ENCODE results near the gene RAPGEFL1. TPM values are rescaled to one million over a fixed set of nuclear protein-coding genes. Genes with fewer than 3 reads are reported as not detected.
"Not testable (repeated sequence)": the region's sequence is repeated elsewhere in the genome, so short reads cannot be mapped to it uniquely, and the experiment has no call there.

RAPGEFL1 gene
- total and polyA plus RNA-seq, 5 donors from 2014 or later, result 0.79 to 4.5 TPM; not detected in 3

DNA sequence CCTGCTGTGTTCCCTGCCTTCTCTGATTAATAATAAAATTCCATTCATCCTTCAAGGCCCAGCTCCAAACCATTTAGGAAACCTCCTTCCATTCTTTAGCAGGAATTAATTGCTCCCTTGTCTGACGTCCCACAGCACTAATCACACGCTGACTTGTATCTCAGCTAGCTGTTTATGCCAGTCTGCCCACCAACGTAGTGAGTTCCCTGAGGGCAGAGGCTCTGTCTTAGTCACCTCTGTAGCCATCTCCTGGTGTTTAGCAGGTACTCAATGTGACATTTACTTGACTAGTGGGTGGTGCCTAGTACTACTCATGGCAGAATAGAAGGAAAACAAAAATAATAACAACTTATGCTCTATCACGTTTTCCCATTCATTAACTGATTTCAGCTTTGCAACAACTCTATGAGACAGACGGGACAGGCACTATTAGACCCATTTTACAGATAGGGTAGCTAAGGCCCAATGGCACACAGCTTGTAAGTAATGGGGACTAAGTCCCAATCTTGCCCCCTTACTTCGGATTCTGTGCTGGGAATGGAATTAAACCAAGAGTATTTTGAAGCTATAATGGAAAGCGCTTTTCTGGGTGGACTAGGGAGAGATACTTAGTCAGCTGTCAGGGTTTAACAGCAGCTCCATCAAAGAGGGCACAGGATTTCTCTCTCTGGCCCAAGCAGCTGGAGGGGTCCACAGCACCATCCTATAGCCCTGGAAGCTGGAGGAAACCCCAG, 40.9 kb downstream of the RAPGEFL1 start:
- Mint-ChIP-seq H3K4me1 (peaks cover 10 to 35% (median 18%) of the 10 kb centered on the region in 4 donors), H3K27me3 (no peaks in the 10 kb centered on the region), H3K4me3 (peak overlapping the region; percentile 89 to 99 (median 95)), H3K27ac (peak overlapping the region; percentile 98 to 100 (median 99)), H3K36me3 (peaks cover under 1% of the 10 kb centered on the region), H3K9me3 (no peaks in the 10 kb centered on the region)
- no peak for DNase-seq
- H3K4me3 ChIP-seq (ENCODE audit: low read depth, low read length), result peak overlapping the region; percentile 96
- H3K27ac ChIP-seq (ENCODE audit: insufficient read depth, low read length, poor library complexity, severe bottlenecking), result peak overlapping the region; percentile 99
- no peaks in the 10 kb centered on the region for H3K36me3 ChIP-seq (ENCODE audit: control insufficient read depth, insufficient read depth, low read length)
- H3K4me1 ChIP-seq (ENCODE audit: control insufficient read depth, insufficient read depth, low read length, poor library complexity, severe bottlenecking), result peaks cover 25% of the 10 kb centered on the region
- H3K27me3 ChIP-seq (ENCODE audit: control insufficient read depth, insufficient read depth, low read length), result no peaks in the 10 kb centered on the region
- peak in 1 of 2 donors; percentile 29 for ATAC-seq (ENCODE audit: low read depth in 2 of 2)
- no peaks in the 10 kb centered on the region for H3K9me3 ChIP-seq (ENCODE audit: control insufficient read depth in 2 of 2, low read length in 2 of 2)

DNA sequence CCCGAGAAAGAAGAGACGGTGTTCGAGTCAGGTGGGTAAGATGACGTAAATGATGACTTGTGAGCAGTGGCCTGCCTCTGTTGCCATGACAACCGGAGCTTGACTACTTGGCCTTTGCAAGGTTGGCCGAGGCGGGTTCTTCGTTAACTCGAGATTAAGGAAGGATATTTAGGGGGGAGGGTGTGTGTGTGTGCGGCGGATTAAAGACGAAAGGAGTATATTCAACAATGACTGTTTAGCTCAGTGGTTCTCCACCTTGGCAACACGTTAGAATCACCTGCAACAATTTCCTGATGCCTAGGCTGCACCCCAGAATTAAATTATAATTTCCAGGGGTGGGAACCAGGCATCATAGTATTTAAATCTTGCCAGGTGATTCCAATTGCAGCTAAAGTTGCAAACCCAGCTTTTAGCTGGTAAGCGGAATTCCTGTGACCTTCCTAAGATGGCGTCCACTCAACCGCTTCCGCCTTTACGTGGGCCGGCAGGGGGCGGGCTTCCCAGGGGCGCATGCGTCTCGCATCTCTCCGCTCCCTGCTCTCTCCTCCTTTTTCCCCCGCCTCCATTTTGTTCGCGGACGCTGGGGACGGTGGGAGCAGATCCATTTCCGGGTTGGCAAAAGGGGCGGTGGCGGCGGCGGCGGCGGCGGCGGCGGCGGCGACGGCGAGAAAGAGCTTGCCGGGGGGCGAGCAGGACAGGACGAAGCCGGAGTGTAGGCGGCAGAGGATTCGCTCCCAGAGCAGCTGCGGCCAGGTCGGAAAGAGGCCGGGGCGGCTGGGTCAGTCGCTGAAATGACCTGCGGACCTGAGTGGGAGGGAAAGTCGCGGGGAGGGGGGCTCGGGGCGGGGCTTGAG, 41.7 kb downstream of the RAPGEFL1 start, which contains the start of gene WIPF2:
Gene WIPF2 (plus strand): TSS at position 565 of the 854 bp plus-strand sequence. CDS start 37,156 bp downstream, outside the sequence.
- H3K27me3 ChIP-seq (ENCODE audit: control insufficient read depth, insufficient read depth, low read length), result no peaks in the 10 kb centered on the region
- peaks cover 25% of the 10 kb centered on the region for H3K4me1 ChIP-seq (ENCODE audit: control insufficient read depth, insufficient read depth, low read length, poor library complexity, severe bottlenecking)
- no peaks in the 10 kb centered on the region for H3K9me3 ChIP-seq (ENCODE audit: control insufficient read depth in 2 of 2, low read length in 2 of 2)
- peak; percentile 95 to 97 (median 96) for DNase-seq
- Mint-ChIP-seq H3K9me3 (no peaks in the 10 kb centered on the region), H3K36me3 (peaks cover 3% of the 10 kb centered on the region), H3K27me3 (no peaks in the 10 kb centered on the region), H3K4me3 (peak within 1 kb of the TSS; percentile 89 to 99 (median 95)), H3K4me1 (peaks cover 10 to 41% (median 19%) of the 10 kb centered on the region in 4 donors), H3K27ac (peak within 1 kb of the TSS; percentile 98 to 100 (median 99))
- peak within 1 kb of the TSS; percentile 97 for H3K4me3 ChIP-seq (ENCODE audit: low read depth, low read length)
- peak within 1 kb of the TSS; percentile 99 for H3K27ac ChIP-seq (ENCODE audit: insufficient read depth, low read length, poor library complexity, severe bottlenecking)
- H3K36me3 ChIP-seq (ENCODE audit: control insufficient read depth, insufficient read depth, low read length), result no peaks in the 10 kb centered on the region
- peak; percentile 92 to 94 for ATAC-seq (ENCODE audit: low read depth in 2 of 2)

DNA sequence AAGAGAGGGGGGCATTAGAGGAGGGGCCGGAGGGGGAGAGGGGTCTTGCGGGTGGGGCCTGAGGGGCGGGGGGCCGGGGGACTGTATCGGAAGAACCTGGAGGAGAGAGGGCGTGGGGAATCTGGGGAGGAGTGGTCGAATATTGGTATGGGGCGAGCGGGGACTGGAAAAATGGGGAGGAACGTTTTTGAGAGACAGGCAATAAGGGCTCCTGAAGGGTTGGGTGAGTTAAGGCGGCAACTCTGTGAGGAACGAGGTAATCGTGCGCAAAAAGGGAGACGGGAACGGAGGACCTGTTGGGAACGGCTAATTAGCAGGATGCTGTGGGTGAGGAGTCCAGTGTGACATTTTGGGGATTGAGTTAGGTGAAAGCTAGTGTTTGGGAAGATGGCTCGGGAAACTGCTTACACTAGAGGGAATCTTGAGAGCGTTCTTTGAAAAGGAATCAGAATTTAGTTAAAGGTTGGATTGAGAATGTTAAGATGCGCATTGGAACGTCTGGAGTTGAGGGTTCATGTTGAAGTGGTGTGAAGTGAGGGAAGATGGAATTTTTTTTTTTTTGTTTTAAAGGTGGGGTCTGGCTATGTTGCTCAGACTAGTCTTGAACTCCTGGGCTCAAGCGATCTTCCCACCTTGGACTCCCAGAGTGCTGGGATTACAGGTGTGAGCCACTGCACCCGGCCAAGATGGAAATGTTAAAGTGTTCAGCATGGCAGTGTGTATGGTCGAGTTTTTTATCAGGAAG, 42.5 kb downstream of the RAPGEFL1 start:
- Mint-ChIP-seq H3K9me3 (no peaks in the 10 kb centered on the region), H3K4me1 (peaks cover 12 to 46% (median 23%) of the 10 kb centered on the region in 4 donors), H3K27ac (peak overlapping the region; percentile 86 to 98 (median 95)), H3K36me3 (peaks cover 3% of the 10 kb centered on the region), H3K27me3 (no peaks in the 10 kb centered on the region), H3K4me3 (peak overlapping the region; percentile 89 to 99 (median 95))
- Histone ChIP-seq H3K27me3 (ENCODE audit: control insufficient read depth, insufficient read depth, low read length) (no peaks in the 10 kb centered on the region), H3K36me3 (ENCODE audit: control insufficient read depth, insufficient read depth, low read length) (no peaks in the 10 kb centered on the region), H3K4me3 (ENCODE audit: low read depth, low read length) (peak overlapping the region; percentile 97), H3K4me1 (ENCODE audit: control insufficient read depth, insufficient read depth, low read length, poor library complexity, severe bottlenecking) (peaks cover 28% of the 10 kb centered on the region), H3K27ac (ENCODE audit: insufficient read depth, low read length, poor library complexity, severe bottlenecking) (peak overlapping the region; percentile 99), H3K9me3 (ENCODE audit: control insufficient read depth in 2 of 2, low read length in 2 of 2) (no peaks in the 10 kb centered on the region)
- peak; percentile 22 to 39 (median 33) for DNase-seq
- no peak for ATAC-seq (ENCODE audit: low read depth in 2 of 2)

DNA sequence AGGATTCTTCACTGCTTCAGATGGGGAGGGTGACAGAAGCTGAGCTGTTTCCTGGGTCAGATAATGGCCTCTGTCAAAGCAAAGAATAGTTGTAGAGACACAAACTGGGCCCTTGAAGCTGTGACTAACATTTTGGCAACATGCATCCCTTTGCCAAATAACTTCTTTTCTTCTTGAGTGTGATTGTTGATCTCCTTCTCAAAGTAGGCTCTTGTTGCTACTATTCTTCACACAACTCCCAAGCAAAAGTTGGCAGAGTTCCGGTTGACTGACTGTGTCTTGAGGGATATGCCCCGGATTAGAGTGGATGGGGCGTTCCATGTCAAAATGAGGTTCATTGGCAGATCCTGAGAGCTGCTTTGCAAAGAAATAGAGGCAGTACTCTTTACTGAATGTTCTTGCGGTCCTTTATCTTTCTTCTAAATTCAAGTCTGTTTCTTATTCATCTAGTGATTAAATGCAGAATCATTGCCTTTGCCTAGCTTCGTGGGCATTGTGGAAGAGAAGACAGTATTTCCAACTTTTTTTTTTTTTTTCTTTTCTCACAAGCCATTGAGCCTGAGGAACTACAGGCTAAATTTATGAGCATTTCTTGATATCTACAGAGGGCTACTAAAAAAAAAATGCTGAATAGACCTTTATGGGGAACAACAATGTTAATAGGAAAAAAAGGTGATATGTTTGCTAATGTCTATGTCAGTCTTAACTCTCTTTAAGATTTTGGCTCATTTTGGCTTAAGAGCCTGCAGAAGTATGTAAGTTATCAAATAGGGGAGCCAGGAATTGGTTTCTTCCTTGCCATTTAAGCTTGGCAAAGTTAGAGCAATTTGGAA, 47.7 kb downstream of the RAPGEFL1 start:
- ATAC-seq (ENCODE audit: low read depth in 2 of 2), result no peak
- Histone ChIP-seq H3K36me3 (ENCODE audit: control insufficient read depth, insufficient read depth, low read length) (peaks cover 6% of the 10 kb centered on the region), H3K9me3 (ENCODE audit: control insufficient read depth in 2 of 2, low read length in 2 of 2) (no peaks in the 10 kb centered on the region), H3K4me3 (ENCODE audit: low read depth, low read length) (no peak overlapping the region), H3K4me1 (ENCODE audit: control insufficient read depth, insufficient read depth, low read length, poor library complexity, severe bottlenecking) (peaks cover 20% of the 10 kb centered on the region), H3K27me3 (ENCODE audit: control insufficient read depth, insufficient read depth, low read length) (no peaks in the 10 kb centered on the region), H3K27ac (ENCODE audit: insufficient read depth, low read length, poor library complexity, severe bottlenecking) (no peak overlapping the region)
- H3K4me1 Mint-ChIP-seq, result peaks cover 20 to 48% (median 29%) of the 10 kb centered on the region in 4 donors
- H3K36me3 Mint-ChIP-seq, result peaks cover 3% of the 10 kb centered on the region
- no peak for DNase-seq
- peak overlapping the region in 2 of 4 donors; percentile 17 to 74 for H3K4me3 Mint-ChIP-seq
- H3K27me3 Mint-ChIP-seq, result no peaks in the 10 kb centered on the region
- peak overlapping the region; percentile 23 to 92 (median 24) for H3K27ac Mint-ChIP-seq
- H3K9me3 Mint-ChIP-seq, result no peaks in the 10 kb centered on the region

DNA sequence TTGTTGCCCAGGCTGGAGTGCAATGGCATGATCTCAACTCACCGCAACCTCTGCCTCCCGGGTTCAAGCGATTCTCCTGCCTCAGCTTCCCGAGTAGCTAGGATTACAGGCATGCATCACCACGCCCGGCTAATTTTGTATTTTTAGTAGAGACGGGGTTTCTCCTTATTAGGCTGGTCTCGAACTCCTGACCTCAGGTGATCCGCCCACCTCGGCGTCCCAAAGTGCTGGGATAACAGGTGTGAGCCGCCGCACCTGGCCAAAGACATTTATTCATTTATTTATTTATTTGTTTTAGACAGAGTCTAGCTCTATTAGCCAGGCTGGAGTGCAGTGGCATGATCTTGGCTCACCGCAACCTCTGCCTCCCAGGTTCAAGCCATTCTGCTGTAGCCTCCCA, 51.9 kb downstream of the RAPGEFL1 start:
- DNase-seq; H3K9me3 Mint-ChIP-seq; H3K4me1 ChIP-seq (ENCODE audit: control insufficient read depth, insufficient read depth, low read length, poor library complexity, severe bottlenecking); H3K27ac ChIP-seq (ENCODE audit: insufficient read depth, low read length, poor library complexity, severe bottlenecking); ATAC-seq (ENCODE audit: low read depth in 2 of 2); H3K9me3 ChIP-seq (ENCODE audit: control insufficient read depth in 2 of 2, low read length in 2 of 2); H3K4me3 Mint-ChIP-seq; H3K27me3 ChIP-seq (ENCODE audit: control insufficient read depth, insufficient read depth, low read length); H3K4me3 ChIP-seq (ENCODE audit: low read depth, low read length); H3K27me3 Mint-ChIP-seq; H3K27ac Mint-ChIP-seq; H3K36me3 Mint-ChIP-seq: not testable (repeated sequence)
- H3K36me3 ChIP-seq (ENCODE audit: control insufficient read depth, insufficient read depth, low read length), result peaks cover 22% of the 10 kb centered on the region
- H3K4me1 Mint-ChIP-seq, result peaks cover 18 to 41% (median 31%) of the 10 kb centered on the region in 4 donors

DNA sequence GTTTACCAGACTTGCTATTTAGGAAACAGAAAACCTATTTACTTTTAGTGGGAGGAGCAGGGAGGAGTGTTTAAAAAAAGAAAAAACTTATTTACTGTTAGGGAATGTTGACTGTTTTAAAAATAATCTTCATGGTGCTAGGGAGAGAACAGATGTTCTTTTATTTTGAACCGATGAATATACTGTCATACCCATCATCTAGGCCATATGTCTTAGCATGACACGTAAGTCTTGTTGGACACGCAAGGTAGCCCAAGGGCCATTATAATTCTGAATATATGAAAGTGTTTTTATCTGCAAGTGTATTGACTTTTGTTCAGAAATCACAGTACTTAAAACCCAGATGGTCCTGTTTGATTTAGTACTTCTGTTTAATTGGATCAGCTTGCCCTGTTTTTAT, 53.4 kb downstream of the RAPGEFL1 start:
- Mint-ChIP-seq H3K4me1 (peaks cover 8 to 30% (median 20%) of the 10 kb centered on the region in 4 donors), H3K4me3 (peak overlapping the region in 1 of 4 donors; percentile 7), H3K36me3 (peaks cover 19% of the 10 kb centered on the region), H3K9me3 (peaks cover 0 to 2% (median 0%) of the 10 kb centered on the region in 7 donors), H3K27ac (peak overlapping the region in 1 of 3 donors; percentile 51), H3K27me3 (no peaks in the 10 kb centered on the region)
- Histone ChIP-seq H3K4me3 (ENCODE audit: low read depth, low read length) (no peak overlapping the region), H3K27me3 (ENCODE audit: control insufficient read depth, insufficient read depth, low read length) (no peaks in the 10 kb centered on the region), H3K4me1 (ENCODE audit: control insufficient read depth, insufficient read depth, low read length, poor library complexity, severe bottlenecking) (no peaks in the 10 kb centered on the region), H3K9me3 (ENCODE audit: control insufficient read depth in 2 of 2, low read length in 2 of 2) (no peaks in the 10 kb centered on the region), H3K36me3 (ENCODE audit: control insufficient read depth, insufficient read depth, low read length) (peaks cover 29% of the 10 kb centered on the region), H3K27ac (ENCODE audit: insufficient read depth, low read length, poor library complexity, severe bottlenecking) (no peak overlapping the region)
- no peak for DNase-seq
- no peak for ATAC-seq (ENCODE audit: low read depth in 2 of 2)
